C4-2B (cell line): ENCODE measurements around the gene TAP2.
"Not testable (repeated sequence)": the region's sequence is repeated elsewhere in the genome, so short reads cannot be mapped to it uniquely, and the experiment has no call there.

ENCODE experiments used
- H3K27ac ChIP-seq: fragments of 450-650 bp; 2 replicates; pipeline ENCODE4 v1.5.1; 2017
- CTCF ChIP-seq: fragments of 450-650 bp; conservative IDR thresholded peaks from 2 replicates; pipeline ENCODE4 v1.5.1; 2017; ENCODE audit warnings: mild to moderate bottlenecking
- ZFX ChIP-seq: fragments of 450-650 bp; IDR thresholded peaks from 2 replicates; pipeline ENCODE4 v1.6.1; 2017

The TAP2 gene

GRCh38 chr6:32879691-32880090, 41.2 kb upstream of the TAP2 start:
- TF ChIP-seq CTCF (no peak), ZFX (no peak)
- no peak overlapping the region for H3K27ac ChIP-seq

GRCh38 chr6:32876603-32877002, 38.1 kb upstream of the TAP2 start:
- H3K27ac ChIP-seq: no peak overlapping the region
- TF ChIP-seq CTCF (no peak), ZFX (no peak)

DNA sequence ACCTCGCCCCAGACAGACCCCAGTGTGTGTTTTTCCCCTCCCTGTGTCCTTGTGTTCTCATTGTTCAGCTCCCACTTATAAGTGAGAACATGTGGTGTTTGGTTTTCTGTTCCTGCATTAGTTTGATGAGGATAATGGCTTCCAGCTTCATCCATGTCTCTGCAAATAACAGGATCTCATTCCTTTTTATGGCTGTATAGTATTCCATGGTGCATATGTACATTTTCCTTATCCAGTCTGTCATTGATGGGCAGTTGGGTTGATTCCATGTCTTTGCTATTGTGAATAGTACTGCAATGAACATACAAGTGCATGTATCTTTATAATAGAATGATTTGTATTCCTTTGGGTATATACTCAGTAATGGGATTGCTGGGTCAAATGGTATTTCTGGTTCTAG, 35.4 kb upstream of the TAP2 start:
- H3K27ac ChIP-seq: not testable (repeated sequence)

GRCh38 chr6:32868257-32868788, 29.8 kb upstream of the TAP2 start:
- TF ChIP-seq CTCF (peak; percentile 95), ZFX (no peak)
- no peak overlapping the region for H3K27ac ChIP-seq

- TF ChIP-seq CTCF (no peak), ZFX (no peak)
- H3K27ac ChIP-seq: no peak overlapping the region
Measured at GRCh38 chr6:32867554-32868256, 29.2 kb upstream of the TAP2 start.

DNA sequence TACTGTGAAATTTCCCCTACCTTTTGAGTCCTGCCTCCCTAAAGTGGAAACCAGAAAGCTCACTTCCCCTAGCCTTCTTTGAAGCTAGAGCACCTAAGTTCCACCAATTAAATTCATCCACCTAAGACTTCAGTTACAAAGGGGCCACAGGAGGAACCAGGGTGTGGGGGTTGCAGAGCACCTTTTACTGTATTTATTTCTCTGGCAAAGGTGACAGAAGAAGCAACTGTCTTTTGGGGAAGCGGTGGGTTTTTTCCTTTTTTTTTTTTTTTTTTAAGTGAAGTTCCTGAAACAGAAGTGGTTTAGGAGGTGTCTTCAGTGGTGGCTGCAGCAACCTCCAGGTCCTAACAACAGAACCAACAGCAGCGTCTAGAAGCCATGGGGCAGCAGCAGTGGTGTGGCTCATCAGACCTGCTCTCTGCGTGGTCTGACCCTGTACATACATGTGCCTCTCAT, 28.5 kb upstream of the TAP2 start:
- TF ChIP-seq ZFX: no peak
- no peak for TF ChIP-seq CTCF
- no peak overlapping the region for H3K27ac ChIP-seq

DNA sequence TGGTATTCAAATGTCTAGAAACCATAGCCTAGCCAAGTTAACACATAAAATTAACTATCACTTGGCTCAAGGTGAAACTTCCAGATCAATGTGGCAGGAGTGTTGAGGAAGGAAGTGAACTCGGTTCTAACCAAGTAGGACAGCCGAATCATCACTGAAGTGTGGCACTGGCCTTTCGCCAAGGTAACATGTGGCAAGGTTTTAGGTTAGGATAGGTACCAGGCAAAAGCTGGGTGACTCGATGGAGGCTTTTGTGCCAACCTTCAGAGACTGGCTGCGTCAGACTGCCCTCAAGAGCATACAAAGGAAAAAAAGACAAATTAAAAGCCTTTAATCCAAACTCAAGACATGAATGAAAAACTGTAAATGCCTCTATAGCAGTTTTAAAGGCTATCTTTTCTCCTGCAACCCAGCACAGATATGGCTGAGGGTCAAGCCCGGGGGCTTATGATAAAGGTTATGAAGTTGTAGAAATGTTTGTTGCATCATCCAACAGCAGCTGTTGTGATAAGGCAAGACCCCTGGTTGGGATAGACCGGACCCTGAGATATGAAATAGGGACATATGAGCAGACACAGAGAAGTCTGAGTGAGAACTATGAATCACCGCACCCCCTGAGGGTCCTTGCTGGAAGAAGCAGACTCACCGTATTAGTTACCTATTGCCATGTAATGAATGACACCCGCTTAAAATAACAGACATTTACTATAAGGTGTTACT, 27.3 kb upstream of the TAP2 start:
- no peak overlapping the region for H3K27ac ChIP-seq
- TF ChIP-seq ZFX (no peak), CTCF (no peak)
